Measurements from ENCODE around the gene BCL3. TPM values are rescaled to one million over a fixed set of nuclear protein-coding genes. Genes with fewer than 3 reads are reported as not detected.

The BCL3 gene
- total RNA-seq, 1 donor from 2014 or later, result 11.8 TPM

- peak overlapping the region; percentile 74 for H3K4me3 Mint-ChIP-seq (ENCODE audit: unreplicated experiment)
- no peaks in the 10 kb centered on the region for H3K9me3 Mint-ChIP-seq (ENCODE audit: low read depth)
- no peak for TF ChIP-seq CTCF (IDR thresholded peaks at IDR 0.05)
- peaks cover 85% of the 10 kb centered on the region for H3K4me1 Mint-ChIP-seq (ENCODE audit: low read depth)
- peaks cover 8% of the 10 kb centered on the region for H3K36me3 Mint-ChIP-seq (ENCODE audit: low read depth)
- H3K27me3 Mint-ChIP-seq (ENCODE audit: low read depth), result no peaks in the 10 kb centered on the region
- H3K27ac Mint-ChIP-seq (ENCODE audit: unreplicated experiment), result peak overlapping the region; percentile 95
- no peak for DNase-seq (ENCODE audit: low spot score)
These were observed 5.1 kb downstream of the BCL3 start for GRCh38 chr19:44753626-44753931.

DNA sequence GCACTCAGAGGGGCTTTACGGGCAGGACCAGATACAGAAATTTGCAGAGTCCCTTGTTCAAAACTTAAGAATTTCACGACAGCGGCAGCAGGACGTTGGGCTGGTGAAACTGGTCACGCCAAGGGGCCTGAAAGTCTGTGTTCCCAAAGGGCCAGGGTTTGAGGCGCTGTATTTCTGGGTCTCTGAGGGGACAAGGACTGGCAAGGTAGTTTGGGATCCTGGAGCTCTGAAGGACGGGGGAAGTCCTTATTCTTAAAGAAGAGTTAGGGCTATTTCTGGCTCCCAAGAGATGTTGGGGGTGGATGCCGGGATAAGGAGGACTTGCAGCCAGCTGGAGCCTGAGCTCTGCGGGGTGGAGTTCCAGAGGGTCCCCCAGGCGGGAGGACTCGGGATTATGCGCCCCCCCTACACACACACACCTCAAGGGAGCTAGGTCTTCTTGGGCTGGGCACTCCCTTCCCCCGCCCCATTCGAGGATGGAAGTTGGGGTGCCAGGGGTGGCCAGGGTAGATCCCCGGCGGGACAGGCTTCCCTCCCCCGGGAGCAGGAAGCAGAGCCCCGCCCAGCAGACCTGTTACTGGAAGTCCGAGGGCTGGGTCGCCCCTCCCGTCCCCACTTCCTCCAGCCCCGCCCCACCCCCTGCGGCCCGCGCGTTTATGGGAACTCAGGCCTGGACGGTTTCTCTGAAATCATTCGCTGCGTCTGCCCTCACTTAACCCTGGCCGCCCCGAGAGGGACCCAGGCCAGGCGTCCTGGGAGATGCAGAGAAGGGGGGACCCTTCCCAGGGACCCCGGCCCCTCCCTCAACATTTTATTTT lies 5.6 kb downstream of the BCL3 start:
- H3K27ac Mint-ChIP-seq (ENCODE audit: unreplicated experiment), result peak overlapping the region; percentile 95
- H3K4me1 Mint-ChIP-seq (ENCODE audit: low read depth), result peaks cover 83% of the 10 kb centered on the region
- no peak for DNase-seq (ENCODE audit: low spot score)
- peak overlapping the region; percentile 74 for H3K4me3 Mint-ChIP-seq (ENCODE audit: unreplicated experiment)
- peaks cover 8% of the 10 kb centered on the region for H3K36me3 Mint-ChIP-seq (ENCODE audit: low read depth)
- no peaks in the 10 kb centered on the region for H3K27me3 Mint-ChIP-seq (ENCODE audit: low read depth)
- no peaks in the 10 kb centered on the region for H3K9me3 Mint-ChIP-seq (ENCODE audit: low read depth)
- no peak for TF ChIP-seq CTCF (IDR thresholded peaks at IDR 0.05)

DNA sequence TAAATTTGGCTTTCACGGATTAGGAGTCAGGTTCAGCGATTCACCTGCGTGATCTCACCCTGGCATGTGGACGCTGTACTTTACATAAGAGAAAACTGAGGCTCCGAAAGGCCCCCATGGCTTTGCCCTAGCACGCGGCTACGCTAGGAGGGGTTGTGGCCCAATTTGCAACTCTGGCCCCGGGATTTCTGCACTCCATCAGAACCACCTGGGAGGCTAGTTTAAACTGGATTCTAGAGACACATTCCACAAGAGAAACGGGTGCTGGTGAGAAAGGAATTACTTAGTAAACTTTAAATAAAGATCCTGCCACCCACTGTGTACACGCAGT lies 6.2 kb downstream of the BCL3 start:
- H3K36me3 Mint-ChIP-seq (ENCODE audit: low read depth), result peaks cover 10% of the 10 kb centered on the region
- peak overlapping the region; percentile 53 for H3K4me3 Mint-ChIP-seq (ENCODE audit: unreplicated experiment)
- H3K27me3 Mint-ChIP-seq (ENCODE audit: low read depth), result no peaks in the 10 kb centered on the region
- H3K9me3 Mint-ChIP-seq (ENCODE audit: low read depth), result no peaks in the 10 kb centered on the region
- TF ChIP-seq CTCF (IDR thresholded peaks at IDR 0.05), result no peak
- DNase-seq (ENCODE audit: low spot score), result no peak
- peak overlapping the region; percentile 74 for H3K27ac Mint-ChIP-seq (ENCODE audit: unreplicated experiment)
- H3K4me1 Mint-ChIP-seq (ENCODE audit: low read depth), result peaks cover 79% of the 10 kb centered on the region

DNA sequence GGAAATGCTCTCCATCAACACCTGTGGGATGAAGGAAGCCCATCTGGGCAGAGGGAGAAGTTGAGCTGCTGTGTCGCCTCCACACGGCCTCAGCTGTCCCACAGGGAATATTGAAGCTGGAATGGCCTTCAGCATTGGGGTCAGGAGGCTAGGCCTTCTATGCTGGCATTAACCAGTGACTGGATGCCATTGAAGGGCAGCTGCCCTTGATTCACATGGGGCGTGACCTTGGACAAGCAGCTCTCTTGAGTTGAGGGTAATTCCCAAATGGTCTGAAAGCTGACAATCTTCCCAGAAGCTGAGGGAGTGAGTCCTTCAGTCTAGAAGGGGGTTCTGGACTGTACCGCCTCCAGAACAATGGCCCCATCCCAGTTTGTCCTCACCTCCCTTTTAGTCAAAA lies 6.7 kb downstream of the BCL3 start:
- Mint-ChIP-seq H3K36me3 (ENCODE audit: low read depth) (peaks cover 13% of the 10 kb centered on the region), H3K4me3 (ENCODE audit: unreplicated experiment) (no peak overlapping the region), H3K27me3 (ENCODE audit: low read depth) (no peaks in the 10 kb centered on the region), H3K27ac (ENCODE audit: unreplicated experiment) (no peak overlapping the region), H3K4me1 (ENCODE audit: low read depth) (peaks cover 77% of the 10 kb centered on the region), H3K9me3 (ENCODE audit: low read depth) (no peaks in the 10 kb centered on the region)
- no peak for DNase-seq (ENCODE audit: low spot score)
- TF ChIP-seq CTCF (IDR thresholded peaks at IDR 0.05), result no peak

- no peak overlapping the region for H3K27ac Mint-ChIP-seq (ENCODE audit: unreplicated experiment)
- no peaks in the 10 kb centered on the region for H3K27me3 Mint-ChIP-seq (ENCODE audit: low read depth)
- no peak for TF ChIP-seq CTCF (IDR thresholded peaks at IDR 0.05)
- DNase-seq (ENCODE audit: low spot score), result no peak
- H3K36me3 Mint-ChIP-seq (ENCODE audit: low read depth), result peaks cover 13% of the 10 kb centered on the region
- no peak overlapping the region for H3K4me3 Mint-ChIP-seq (ENCODE audit: unreplicated experiment)
- H3K4me1 Mint-ChIP-seq (ENCODE audit: low read depth), result peaks cover 69% of the 10 kb centered on the region
- H3K9me3 Mint-ChIP-seq (ENCODE audit: low read depth), result no peaks in the 10 kb centered on the region
These were observed 7.6 kb downstream of the BCL3 start for GRCh38 chr19:44756089-44756562.
